Fibroblast of pulmonary artery (primary cell): ENCODE results near the gene LDB2.

Experiments used
- DNase-seq: peaks from one replicate; pipeline ENCODE4 v3.0.0-alpha.2; 2010; ENCODE audit warnings: low read depth
- H3K4me3 ChIP-seq: replicated peaks from 2 replicates; pipeline ENCODE4 v1.5.1; 2011; ENCODE audit warnings: low read depth, mild to moderate bottlenecking, control low read depth, low read length, moderate library complexity
- TF ChIP-seq, protein P1 (sequence below): IDR thresholded peaks from 2 replicates; pipeline ENCODE4 v1.5.1; 2011; ENCODE audit warnings: mild to moderate bottlenecking, control low read depth, low read length, inconsistent platforms; ENCODE audit errors: missing control alignments

LDB2 gene

DNA sequence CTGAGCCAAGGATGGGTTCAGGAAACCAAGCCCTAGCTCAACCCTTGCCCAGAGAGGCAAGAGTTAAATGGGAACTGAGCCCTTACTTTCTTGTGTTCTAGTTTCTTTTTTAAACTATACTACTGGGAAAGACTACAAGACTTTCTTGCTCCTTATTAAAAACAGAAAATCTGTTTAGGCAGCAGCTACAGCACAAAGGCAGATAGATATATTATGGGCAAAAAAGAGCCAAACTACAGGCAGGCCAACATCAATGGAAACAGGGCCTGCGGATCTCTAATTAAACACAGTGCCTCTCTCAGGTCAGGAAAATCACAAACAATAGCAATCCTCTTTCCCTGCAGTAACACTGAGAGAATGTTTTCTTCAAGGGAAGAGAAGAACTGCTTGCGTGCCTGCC is 226.0 kb downstream of the LDB2 start:
- H3K4me3 ChIP-seq: no peak overlapping the region
- TF ChIP-seq, protein P1, sequence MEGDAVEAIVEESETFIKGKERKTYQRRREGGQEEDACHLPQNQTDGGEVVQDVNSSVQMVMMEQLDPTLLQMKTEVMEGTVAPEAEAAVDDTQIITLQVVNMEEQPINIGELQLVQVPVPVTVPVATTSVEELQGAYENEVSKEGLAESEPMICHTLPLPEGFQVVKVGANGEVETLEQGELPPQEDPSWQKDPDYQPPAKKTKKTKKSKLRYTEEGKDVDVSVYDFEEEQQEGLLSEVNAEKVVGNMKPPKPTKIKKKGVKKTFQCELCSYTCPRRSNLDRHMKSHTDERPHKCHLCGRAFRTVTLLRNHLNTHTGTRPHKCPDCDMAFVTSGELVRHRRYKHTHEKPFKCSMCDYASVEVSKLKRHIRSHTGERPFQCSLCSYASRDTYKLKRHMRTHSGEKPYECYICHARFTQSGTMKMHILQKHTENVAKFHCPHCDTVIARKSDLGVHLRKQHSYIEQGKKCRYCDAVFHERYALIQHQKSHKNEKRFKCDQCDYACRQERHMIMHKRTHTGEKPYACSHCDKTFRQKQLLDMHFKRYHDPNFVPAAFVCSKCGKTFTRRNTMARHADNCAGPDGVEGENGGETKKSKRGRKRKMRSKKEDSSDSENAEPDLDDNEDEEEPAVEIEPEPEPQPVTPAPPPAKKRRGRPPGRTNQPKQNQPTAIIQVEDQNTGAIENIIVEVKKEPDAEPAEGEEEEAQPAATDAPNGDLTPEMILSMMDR: no peak
- DNase-seq: no peak

DNA sequence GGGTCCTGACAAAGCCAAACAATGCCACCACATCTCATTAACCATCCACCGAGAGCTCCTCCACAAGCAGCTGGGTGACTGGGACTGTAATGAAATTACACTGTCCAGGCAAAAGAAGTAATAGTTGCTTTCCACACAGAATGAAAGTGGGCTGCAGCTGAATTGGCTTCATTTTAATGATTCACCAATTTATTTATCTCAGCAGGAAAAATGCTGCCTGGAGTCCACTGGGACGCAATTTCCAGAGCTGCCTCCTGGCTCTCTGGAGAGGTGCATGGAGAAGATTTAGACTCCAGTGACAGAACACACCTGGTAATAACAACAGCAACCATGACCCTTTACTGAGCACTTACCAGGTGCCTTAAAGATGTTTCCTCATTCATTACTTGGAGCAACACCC is 226.7 kb downstream of the LDB2 start:
- TF ChIP-seq, protein P1: no peak
- no peak for DNase-seq
- no peak overlapping the region for H3K4me3 ChIP-seq

DNA sequence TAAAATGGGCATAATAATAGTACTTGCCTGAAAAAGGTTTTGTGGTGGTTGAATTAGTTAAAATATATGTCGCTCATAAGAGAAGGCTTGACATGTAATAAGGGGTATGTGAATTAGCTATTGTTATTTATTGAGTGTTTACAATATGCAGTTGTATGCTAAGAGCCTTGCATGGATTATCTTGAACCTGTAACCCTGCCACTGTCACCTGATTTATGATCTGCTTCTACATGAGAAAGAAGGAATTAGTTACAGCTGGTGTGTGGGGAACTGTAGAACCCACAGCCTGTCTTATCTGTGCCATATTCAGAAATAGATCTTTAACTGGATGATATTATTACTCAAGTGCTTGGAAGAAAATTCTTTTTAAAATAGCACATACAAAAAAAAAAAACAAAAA is 227.7 kb downstream of the LDB2 start:
- TF ChIP-seq, protein P1: no peak
- no peak overlapping the region for H3K4me3 ChIP-seq
- no peak for DNase-seq

DNA sequence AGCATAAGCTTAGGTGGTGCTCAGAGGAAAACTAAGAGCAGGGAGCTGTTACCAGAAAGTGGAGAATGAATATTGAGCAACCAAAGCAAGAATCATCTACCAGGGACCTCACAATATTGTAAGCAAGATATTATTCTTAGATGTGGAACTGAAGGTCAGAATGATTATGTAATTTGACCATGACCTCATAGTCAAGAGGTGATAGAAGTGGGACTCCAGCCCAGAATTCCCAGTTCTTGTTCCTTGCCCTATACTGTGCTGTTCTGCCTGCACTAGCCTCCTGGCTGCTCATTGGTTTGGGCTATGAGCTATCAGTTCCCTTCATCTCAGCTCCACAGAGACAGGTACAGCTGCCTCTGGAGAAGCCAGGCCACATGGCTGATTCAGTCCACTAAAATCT is 229.4 kb downstream of the LDB2 start:
- DNase-seq: peak; percentile 64
- H3K4me3 ChIP-seq: no peak overlapping the region
- TF ChIP-seq, protein P1: no peak

DNA sequence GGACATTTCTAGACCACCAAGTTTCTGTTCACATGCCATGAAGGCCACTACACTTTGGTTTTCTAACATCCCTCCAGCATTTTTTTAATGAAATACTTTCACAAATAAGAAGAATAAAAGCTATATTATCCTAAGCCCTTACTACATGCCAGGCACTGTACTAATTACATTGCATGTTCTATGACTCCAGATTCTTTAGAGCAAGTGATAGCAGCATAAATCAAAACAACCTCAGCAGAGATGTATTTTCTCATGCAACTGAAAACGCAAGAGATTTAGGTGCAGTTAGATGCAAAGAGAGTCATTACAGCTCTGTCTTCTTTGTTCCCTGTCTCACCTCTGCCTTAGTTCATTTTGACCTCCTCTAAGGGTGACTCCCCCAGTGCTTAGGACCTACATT is 230.0 kb downstream of the LDB2 start:
- no peak for DNase-seq
- no peak overlapping the region for H3K4me3 ChIP-seq
- TF ChIP-seq, protein P1: no peak

DNA sequence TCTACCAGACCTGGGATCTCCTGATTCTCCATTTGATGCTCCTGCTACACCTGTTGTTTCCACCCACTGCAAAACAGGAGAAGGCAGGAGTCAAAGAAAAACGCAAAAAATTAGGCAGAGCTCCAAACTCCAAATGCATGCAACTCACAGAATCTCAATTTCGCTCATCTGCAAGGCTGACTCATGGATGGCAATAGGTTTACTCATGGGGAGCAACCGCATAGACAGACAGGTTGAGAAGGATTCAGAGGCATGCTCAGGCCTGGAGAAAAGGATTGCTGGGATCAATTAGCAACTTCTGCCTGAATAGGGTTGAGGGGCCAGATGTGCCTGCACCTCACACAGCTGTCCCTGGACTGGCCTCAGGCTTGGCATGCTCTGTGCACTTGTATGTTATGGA is 231.0 kb downstream of the LDB2 start:
- DNase-seq: peak; percentile 64
- H3K4me3 ChIP-seq: no peak overlapping the region
- TF ChIP-seq, protein P1: no peak

DNA sequence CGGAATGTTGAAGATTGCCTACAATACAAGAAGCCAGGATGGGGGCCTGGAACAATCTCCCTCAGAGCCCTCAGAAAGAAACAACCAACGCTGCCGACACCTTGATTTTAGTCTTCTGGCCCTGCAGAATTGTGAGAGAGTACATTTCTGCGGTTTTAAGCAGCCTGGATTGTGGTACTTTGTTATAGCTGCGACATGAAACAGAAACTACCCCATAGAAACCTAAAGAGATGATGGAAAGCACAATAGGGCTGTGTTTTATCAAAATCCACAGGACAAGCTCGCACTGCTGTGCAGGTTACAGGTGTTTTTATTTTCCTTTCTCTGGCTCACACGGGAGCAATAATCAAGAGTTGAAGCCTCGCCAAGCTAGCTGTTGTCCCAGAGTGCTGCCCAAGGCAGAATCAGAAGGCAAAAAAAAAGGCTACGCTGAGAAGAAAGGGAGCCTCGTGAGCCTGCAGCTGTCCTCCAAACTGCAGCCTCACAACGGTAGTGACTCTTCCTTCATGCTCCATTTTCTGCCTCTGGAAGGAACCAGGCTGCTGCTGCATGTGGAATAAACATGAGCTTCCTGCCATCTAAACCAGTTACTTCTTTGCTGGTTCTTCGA is 232.4 kb downstream of the LDB2 start:
- no peak overlapping the region for H3K4me3 ChIP-seq
- no peak for DNase-seq
- TF ChIP-seq, protein P1: no peak
